HEK293 (cell line): ENCODE data around the gene ATAT1.
A peak's percentile ranks its signal among the peaks of the same experiment; 100 is the strongest.

Experiments
- BCL11B ChIP-seq: fragments of 450-650 bp; formaldehyde crosslinking; IDR thresholded peaks from 2 replicates; pipeline ENCODE4 v1.5.1; 2016; ENCODE audit warnings: low read depth, missing biosample characterization, missing genetic modification characterization
- EGR2 ChIP-seq: fragments of 450-650 bp; formaldehyde crosslinking; IDR thresholded peaks from 2 replicates; pipeline ENCODE4 v1.5.1; 2016; ENCODE audit warnings: low read depth, missing biosample characterization, missing genetic modification characterization
- GLIS1 ChIP-seq: fragments of 450-650 bp; formaldehyde crosslinking; IDR thresholded peaks from 2 replicates; pipeline ENCODE4 v1.5.1; 2016; ENCODE audit warnings: missing biosample characterization, missing genetic modification characterization
- IKZF3 ChIP-seq: fragments of 450-650 bp; IDR thresholded peaks from 2 replicates; pipeline ENCODE4 v1.5.0; 2018; ENCODE audit warnings: missing biosample characterization, mild to moderate bottlenecking, missing genetic modification characterization, moderate library complexity
- KLF10 ChIP-seq: fragments of 450-650 bp; IDR thresholded peaks from 2 replicates; pipeline ENCODE4 v1.5.1; 2018; ENCODE audit warnings: missing biosample characterization, mild to moderate bottlenecking, missing genetic modification characterization
- KLF7 ChIP-seq: fragments of 450-650 bp; formaldehyde crosslinking; IDR thresholded peaks from 2 replicates; pipeline ENCODE4 v1.5.1; 2016; ENCODE audit warnings: missing biosample characterization, missing genetic modification characterization, borderline replicate concordance
- SP7 ChIP-seq: fragments of 450-650 bp; formaldehyde crosslinking; IDR thresholded peaks from 2 replicates; pipeline ENCODE4 v1.5.1; 2016; ENCODE audit warnings: missing biosample characterization, missing genetic modification characterization
- YY1 ChIP-seq: fragments of 450-650 bp; formaldehyde crosslinking; IDR thresholded peaks from 2 replicates; pipeline ENCODE4 v1.5.1; 2018; ENCODE audit warnings: missing biosample characterization, missing genetic modification characterization
- ZBTB1 ChIP-seq: fragments of 450-650 bp; formaldehyde crosslinking; IDR thresholded peaks from 2 replicates; pipeline ENCODE4 v1.5.1; 2016; ENCODE audit warnings: missing biosample characterization, missing genetic modification characterization
- ZBTB20 ChIP-seq: fragments of 450-650 bp; formaldehyde crosslinking; IDR thresholded peaks from 2 replicates; pipeline ENCODE4 v1.5.1; 2016; ENCODE audit warnings: missing biosample characterization, missing genetic modification characterization
- ZBTB48 ChIP-seq: fragments of 450-650 bp; formaldehyde crosslinking; IDR thresholded peaks from 2 replicates; pipeline ENCODE4 v1.5.1; 2016; ENCODE audit warnings: missing biosample characterization, missing genetic modification characterization
- ZBTB8A ChIP-seq: fragments of 450-650 bp; formaldehyde crosslinking; IDR thresholded peaks from 2 replicates; pipeline ENCODE4 v1.5.1; 2016; ENCODE audit warnings: missing biosample characterization, missing genetic modification characterization
- ZFP69B ChIP-seq: fragments of 450-650 bp; formaldehyde crosslinking; IDR thresholded peaks from 2 replicates; pipeline ENCODE4 v1.5.1; 2016; ENCODE audit warnings: missing biosample characterization, missing genetic modification characterization
- ZNF169 ChIP-seq: fragments of 450-650 bp; formaldehyde crosslinking; IDR thresholded peaks from 2 replicates; pipeline ENCODE4 v1.5.1; 2016; ENCODE audit warnings: missing biosample characterization, missing genetic modification characterization
- ZNF324 ChIP-seq: fragments of 450-650 bp; formaldehyde crosslinking; IDR thresholded peaks from 2 replicates; pipeline ENCODE4 v1.5.1; 2016; ENCODE audit warnings: missing biosample characterization, missing genetic modification characterization
- ZNF341 ChIP-seq: fragments of 450-650 bp; formaldehyde crosslinking; IDR thresholded peaks from 2 replicates; pipeline ENCODE4; 2016; ENCODE audit warnings: low read depth, missing biosample characterization, missing genetic modification characterization
- ZNF423 ChIP-seq: fragments of 450-650 bp; formaldehyde crosslinking; IDR thresholded peaks from 2 replicates; pipeline ENCODE4 v1.5.1; 2016; ENCODE audit warnings: missing biosample characterization, missing genetic modification characterization
- ZNF433 ChIP-seq: fragments of 450-650 bp; formaldehyde crosslinking; IDR thresholded peaks from 2 replicates; pipeline ENCODE4 v1.5.1; 2016; ENCODE audit warnings: missing biosample characterization, missing genetic modification characterization, low read depth
- ZNF747 ChIP-seq: fragments of 450-650 bp; formaldehyde crosslinking; IDR thresholded peaks from 2 replicates; pipeline ENCODE4 v1.5.1; 2016; ENCODE audit warnings: missing biosample characterization, missing genetic modification characterization
- ZNF792 ChIP-seq: fragments of 450-650 bp; formaldehyde crosslinking; IDR thresholded peaks from 2 replicates; pipeline ENCODE4 v1.5.1; 2016; ENCODE audit warnings: missing biosample characterization, missing genetic modification characterization
- ZNF830 ChIP-seq: fragments of 450-650 bp; IDR thresholded peaks from 2 replicates; pipeline ENCODE4 v1.5.0; 2018; ENCODE audit warnings: missing biosample characterization, missing genetic modification characterization, low read depth, mild to moderate bottlenecking, moderate library complexity
- ZNF843 ChIP-seq: fragments of 450-650 bp; formaldehyde crosslinking; IDR thresholded peaks from 2 replicates; pipeline ENCODE4 v1.5.1; 2016; ENCODE audit warnings: missing biosample characterization, missing genetic modification characterization
- ZSCAN30 ChIP-seq: fragments of 450-650 bp; IDR thresholded peaks from 2 replicates; pipeline ENCODE4 v1.5.1; 2018; ENCODE audit warnings: missing biosample characterization, mild to moderate bottlenecking, missing genetic modification characterization, moderate library complexity
- TF ChIP-seq, protein P1 (sequence below): fragments of 450-650 bp; formaldehyde crosslinking; IDR thresholded peaks from 2 replicates; pipeline ENCODE4 v1.5.1; 2016; ENCODE audit warnings: missing biosample characterization, missing genetic modification characterization
- TF ChIP-seq, protein P2 (sequence below): fragments of 450-650 bp; formaldehyde crosslinking; IDR thresholded peaks from 2 replicates; pipeline ENCODE4 v1.5.1; 2016; ENCODE audit warnings: missing biosample characterization, missing genetic modification characterization
- TF ChIP-seq, protein P3 (sequence below): fragments of 450-650 bp; formaldehyde crosslinking; optimal IDR thresholded peaks from 2 replicates; pipeline ENCODE3; 2016; ENCODE audit warnings: missing biosample characterization, mild to moderate bottlenecking, missing genetic modification characterization
- TF ChIP-seq, protein P4 (sequence below): fragments of 450-650 bp; formaldehyde crosslinking; IDR thresholded peaks from 2 replicates; pipeline ENCODE4 v1.5.1; 2016; ENCODE audit warnings: missing biosample characterization, missing genetic modification characterization
- TF ChIP-seq, protein P5 (sequence below): fragments of 450-650 bp; formaldehyde crosslinking; IDR thresholded peaks from 2 replicates; pipeline ENCODE4 v1.5.1; 2016; ENCODE audit warnings: missing biosample characterization, missing genetic modification characterization
- TF ChIP-seq, protein P6 (sequence below): fragments of 450-650 bp; formaldehyde crosslinking; IDR thresholded peaks from 2 replicates; pipeline ENCODE4 v1.5.1; 2017; ENCODE audit warnings: missing biosample characterization, missing genetic modification characterization

The ATAT1 gene

DNA sequence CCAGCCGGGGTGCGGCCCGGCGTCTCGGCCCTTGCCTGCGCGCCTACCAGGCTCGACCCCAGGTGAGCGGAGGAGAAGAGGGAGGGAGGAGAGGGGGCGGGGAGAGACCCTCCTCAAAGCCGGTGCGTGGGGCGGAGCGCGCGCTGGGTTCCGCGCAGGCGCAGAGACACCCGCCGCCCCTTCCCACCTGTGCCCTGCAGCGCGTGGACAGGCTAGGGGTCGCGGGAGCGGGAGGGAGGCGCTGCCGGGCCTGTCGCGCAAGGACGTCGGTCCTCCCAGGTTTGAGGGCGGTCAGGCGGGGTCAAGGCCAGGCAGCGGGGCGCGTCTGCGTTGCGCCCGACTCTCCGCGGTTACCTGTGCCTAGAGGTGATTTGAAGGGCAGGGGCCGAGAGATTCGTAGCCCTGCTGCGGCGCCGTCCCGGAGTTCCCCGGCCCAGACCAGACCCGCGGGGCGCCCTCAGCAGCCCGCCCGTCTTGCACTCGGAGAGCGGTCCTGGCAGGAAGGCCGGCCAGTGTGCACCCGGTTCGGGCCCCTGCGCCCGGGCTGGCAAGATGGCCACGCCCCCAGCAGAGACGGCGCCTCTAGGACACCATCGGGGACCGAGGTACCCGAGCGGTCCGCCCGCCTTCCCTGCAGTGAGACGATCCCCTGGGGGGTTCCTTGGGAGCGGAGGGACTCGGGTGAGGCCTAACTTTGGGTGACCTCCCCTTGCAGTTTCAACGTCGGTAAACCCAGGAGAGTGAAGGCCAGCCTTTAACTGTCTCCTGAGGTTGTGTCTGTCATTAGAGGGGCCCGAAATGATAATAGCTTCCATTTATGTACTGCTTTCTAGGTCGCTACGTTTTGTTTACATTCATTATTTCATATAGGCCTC, 20.8 kb downstream of the ATAT1 start (continued):
- TF ChIP-seq KLF10 (tag by site-specific recombination) (peak; percentile 36), ZNF830 (no peak), ZBTB1 (no peak), SP7 (peak; percentile 74; the same call in 1 of the 2 replicates), ZBTB8A (tag by site-specific recombination) (peak; percentile 93), ZNF792 (tag by site-specific recombination) (peak; percentile 81; the same call in 1 of the 2 replicates), ZBTB48 (tag by site-specific recombination) (peak; percentile 97), IKZF3 (tag by site-specific recombination) (peak; percentile 42; the same call in 1 of the 2 replicates), ZFP69B (tag by site-specific recombination) (0 out of 2 replicates have a peak, but pooled peaks have one; percentile 40), ZSCAN30 (peak; percentile 40), GLIS1 (tag by site-specific recombination) (peak; percentile 93), ZNF747 (tag by site-specific recombination) (no peak), KLF7 (peak; percentile 28; the same call in 1 of the 2 replicates), ZNF324 (peak; percentile 34; the same call in 1 of the 2 replicates), YY1 (tag by site-specific recombination) (peak; percentile 60; the same call in 1 of the 2 replicates), ZNF341 (tag by site-specific recombination) (no peak), EGR2 (tag by site-specific recombination) (peak; percentile 65), BCL11B (tag by site-specific recombination) (peak; percentile 83; the same call in 1 of the 2 replicates), ZNF169 (tag by site-specific recombination) (peak; percentile 48; the same call in 1 of the 2 replicates), ZNF433 (tag by site-specific recombination) (no peak), ZBTB20 (peak; percentile 86; the same call in 1 of the 2 replicates), ZNF843 (tag by site-specific recombination) (peak; percentile 58; the same call in 1 of the 2 replicates), ZNF423 (tag by site-specific recombination) (peak; percentile 98)
- TF ChIP-seq, protein P1, sequence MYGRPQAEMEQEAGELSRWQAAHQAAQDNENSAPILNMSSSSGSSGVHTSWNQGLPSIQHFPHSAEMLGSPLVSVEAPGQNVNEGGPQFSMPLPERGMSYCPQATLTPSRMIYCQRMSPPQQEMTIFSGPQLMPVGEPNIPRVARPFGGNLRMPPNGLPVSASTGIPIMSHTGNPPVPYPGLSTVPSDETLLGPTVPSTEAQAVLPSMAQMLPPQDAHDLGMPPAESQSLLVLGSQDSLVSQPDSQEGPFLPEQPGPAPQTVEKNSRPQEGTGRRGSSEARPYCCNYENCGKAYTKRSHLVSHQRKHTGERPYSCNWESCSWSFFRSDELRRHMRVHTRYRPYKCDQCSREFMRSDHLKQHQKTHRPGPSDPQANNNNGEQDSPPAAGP (tag by site-specific recombination) = peak; percentile 47
- TF ChIP-seq, protein P2, sequence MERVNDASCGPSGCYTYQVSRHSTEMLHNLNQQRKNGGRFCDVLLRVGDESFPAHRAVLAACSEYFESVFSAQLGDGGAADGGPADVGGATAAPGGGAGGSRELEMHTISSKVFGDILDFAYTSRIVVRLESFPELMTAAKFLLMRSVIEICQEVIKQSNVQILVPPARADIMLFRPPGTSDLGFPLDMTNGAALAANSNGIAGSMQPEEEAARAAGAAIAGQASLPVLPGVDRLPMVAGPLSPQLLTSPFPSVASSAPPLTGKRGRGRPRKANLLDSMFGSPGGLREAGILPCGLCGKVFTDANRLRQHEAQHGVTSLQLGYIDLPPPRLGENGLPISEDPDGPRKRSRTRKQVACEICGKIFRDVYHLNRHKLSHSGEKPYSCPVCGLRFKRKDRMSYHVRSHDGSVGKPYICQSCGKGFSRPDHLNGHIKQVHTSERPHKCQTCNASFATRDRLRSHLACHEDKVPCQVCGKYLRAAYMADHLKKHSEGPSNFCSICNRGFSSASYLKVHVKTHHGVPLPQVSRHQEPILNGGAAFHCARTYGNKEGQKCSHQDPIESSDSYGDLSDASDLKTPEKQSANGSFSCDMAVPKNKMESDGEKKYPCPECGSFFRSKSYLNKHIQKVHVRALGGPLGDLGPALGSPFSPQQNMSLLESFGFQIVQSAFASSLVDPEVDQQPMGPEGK (tag by site-specific recombination) = peak; percentile 88
- TF ChIP-seq, protein P3, sequence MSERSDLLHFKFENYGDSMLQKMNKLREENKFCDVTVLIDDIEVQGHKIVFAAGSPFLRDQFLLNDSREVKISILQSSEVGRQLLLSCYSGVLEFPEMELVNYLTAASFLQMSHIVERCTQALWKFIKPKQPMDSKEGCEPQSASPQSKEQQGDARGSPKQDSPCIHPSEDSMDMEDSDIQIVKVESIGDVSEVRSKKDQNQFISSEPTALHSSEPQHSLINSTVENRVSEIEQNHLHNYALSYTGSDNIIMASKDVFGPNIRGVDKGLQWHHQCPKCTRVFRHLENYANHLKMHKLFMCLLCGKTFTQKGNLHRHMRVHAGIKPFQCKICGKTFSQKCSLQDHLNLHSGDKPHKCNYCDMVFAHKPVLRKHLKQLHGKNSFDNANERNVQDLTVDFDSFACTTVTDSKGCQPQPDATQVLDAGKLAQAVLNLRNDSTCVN = peak; percentile 100
- TF ChIP-seq, protein P4, sequence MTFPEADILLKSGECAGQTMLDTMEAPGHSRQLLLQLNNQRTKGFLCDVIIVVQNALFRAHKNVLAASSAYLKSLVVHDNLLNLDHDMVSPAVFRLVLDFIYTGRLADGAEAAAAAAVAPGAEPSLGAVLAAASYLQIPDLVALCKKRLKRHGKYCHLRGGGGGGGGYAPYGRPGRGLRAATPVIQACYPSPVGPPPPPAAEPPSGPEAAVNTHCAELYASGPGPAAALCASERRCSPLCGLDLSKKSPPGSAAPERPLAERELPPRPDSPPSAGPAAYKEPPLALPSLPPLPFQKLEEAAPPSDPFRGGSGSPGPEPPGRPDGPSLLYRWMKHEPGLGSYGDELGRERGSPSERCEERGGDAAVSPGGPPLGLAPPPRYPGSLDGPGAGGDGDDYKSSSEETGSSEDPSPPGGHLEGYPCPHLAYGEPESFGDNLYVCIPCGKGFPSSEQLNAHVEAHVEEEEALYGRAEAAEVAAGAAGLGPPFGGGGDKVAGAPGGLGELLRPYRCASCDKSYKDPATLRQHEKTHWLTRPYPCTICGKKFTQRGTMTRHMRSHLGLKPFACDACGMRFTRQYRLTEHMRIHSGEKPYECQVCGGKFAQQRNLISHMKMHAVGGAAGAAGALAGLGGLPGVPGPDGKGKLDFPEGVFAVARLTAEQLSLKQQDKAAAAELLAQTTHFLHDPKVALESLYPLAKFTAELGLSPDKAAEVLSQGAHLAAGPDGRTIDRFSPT = peak; percentile 83
- TF ChIP-seq, protein P5, sequence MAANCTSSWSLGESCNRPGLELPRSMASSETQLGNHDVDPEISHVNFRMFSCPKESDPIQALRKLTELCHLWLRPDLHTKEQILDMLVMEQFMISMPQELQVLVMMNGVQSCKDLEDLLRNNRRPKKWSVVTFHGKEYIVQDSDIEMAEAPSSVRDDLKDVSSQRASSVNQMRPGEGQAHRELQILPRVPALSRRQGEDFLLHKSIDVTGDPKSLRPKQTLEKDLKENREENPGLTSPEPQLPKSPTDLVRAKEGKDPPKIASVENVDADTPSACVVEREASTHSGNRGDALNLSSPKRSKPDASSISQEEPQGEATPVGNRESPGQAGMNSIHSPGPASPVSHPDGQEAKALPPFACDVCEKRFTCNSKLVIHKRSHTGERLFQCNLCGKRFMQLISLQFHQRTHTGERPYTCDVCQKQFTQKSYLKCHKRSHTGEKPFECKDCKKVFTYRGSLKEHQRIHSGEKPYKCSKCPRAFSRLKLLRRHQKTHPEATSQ (tag by site-specific recombination) = peak; percentile 96
- TF ChIP-seq, protein P6, sequence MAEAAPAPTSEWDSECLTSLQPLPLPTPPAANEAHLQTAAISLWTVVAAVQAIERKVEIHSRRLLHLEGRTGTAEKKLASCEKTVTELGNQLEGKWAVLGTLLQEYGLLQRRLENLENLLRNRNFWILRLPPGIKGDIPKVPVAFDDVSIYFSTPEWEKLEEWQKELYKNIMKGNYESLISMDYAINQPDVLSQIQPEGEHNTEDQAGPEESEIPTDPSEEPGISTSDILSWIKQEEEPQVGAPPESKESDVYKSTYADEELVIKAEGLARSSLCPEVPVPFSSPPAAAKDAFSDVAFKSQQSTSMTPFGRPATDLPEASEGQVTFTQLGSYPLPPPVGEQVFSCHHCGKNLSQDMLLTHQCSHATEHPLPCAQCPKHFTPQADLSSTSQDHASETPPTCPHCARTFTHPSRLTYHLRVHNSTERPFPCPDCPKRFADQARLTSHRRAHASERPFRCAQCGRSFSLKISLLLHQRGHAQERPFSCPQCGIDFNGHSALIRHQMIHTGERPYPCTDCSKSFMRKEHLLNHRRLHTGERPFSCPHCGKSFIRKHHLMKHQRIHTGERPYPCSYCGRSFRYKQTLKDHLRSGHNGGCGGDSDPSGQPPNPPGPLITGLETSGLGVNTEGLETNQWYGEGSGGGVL (tag by site-specific recombination) = peak; percentile 98; the same call in 1 of the 2 replicates
